DMS153 (cell line): Measurements from ENCODE around the gene EXOC3L1.

ENCODE experiments used
- DNase-seq: peaks from one replicate; lab custom pipeline; 2025; lab: John Stamatoyannopoulos, UW

Gene EXOC3L1

GRCh38 chr16:67197704-67198103 is 7.8 kb upstream of the EXOC3L1 start:
- DNase-seq: no peak

GRCh38 chr16:67196881-67197280 is 6.9 kb upstream of the EXOC3L1 start:
- DNase-seq: no peak

GRCh38 chr16:67195676-67196075 is 5.7 kb upstream of the EXOC3L1 start:
- no peak for DNase-seq

- DNase-seq: no peak
These were observed 4.3 kb upstream of the EXOC3L1 start for GRCh38 chr16:67194260-67194659.

- DNase-seq: no peak
These were observed 3.6 kb upstream of the EXOC3L1 start for GRCh38 chr16:67193536-67193935.

- no peak for DNase-seq
These were observed 2.9 kb upstream of the EXOC3L1 start for GRCh38 chr16:67192781-67193361.

GRCh38 chr16:67191995-67192681 is 2.2 kb upstream of the EXOC3L1 start, which contains the start of gene E2F4:
TSS of gene E2F4 (plus strand) at chr16:67192155. CDS start at chr16:67192228, 73 bp downstream.
- peak; percentile 77 for DNase-seq

GRCh38 chr16:67191411-67191994 is 1.6 kb upstream of the EXOC3L1 start:
- DNase-seq: no peak

GRCh38 chr16:67190448-67191399 is 788 bp upstream of the EXOC3L1 start:
- no peak for DNase-seq

- no peak for DNase-seq
These were observed 1.1 kb downstream of the EXOC3L1 start for GRCh38 chr16:67188798-67189197.

GRCh38 chr16:67188323-67188722 is 1.6 kb downstream of the EXOC3L1 start:
- DNase-seq: no peak

GRCh38 chr16:67187175-67187890 is 2.6 kb downstream of the EXOC3L1 start:
- DNase-seq: no peak

GRCh38 chr16:67186550-67186950 is 3.4 kb downstream of the EXOC3L1 start:
- DNase-seq: no peak

- DNase-seq: no peak
These were observed 4.2 kb downstream of the EXOC3L1 start for GRCh38 chr16:67185651-67186134.

GRCh38 chr16:67184995-67185650 is 4.8 kb downstream of the EXOC3L1 start:
- peak; percentile 70 for DNase-seq

GRCh38 chr16:67184453-67184994 is 5.4 kb downstream of the EXOC3L1 start:
- DNase-seq: no peak

- DNase-seq: peak; percentile 96
These were observed 6.1 kb downstream of the EXOC3L1 start, which contains the start of gene MATCAP1 for GRCh38 chr16:67183627-67184452. TSS of gene MATCAP1 (minus strand) at chr16:67183963. CDS start at chr16:67180610, 3,353 bp downstream.

- DNase-seq: no peak
These were observed 6.7 kb downstream of the EXOC3L1 start for GRCh38 chr16:67183284-67183626.

- no peak for DNase-seq
These were observed 7.6 kb downstream of the EXOC3L1 start for GRCh38 chr16:67182288-67182687.

- no peak for DNase-seq
These were observed 8.6 kb downstream of the EXOC3L1 start for GRCh38 chr16:67181346-67181745.
